Activated effector memory CD4-positive, alpha-beta T cell treated with Interleukin-2 at 50 U/mL for 16 hours (primary cell): ENCODE measurements around the gene TIMD4.

ENCODE experiments used
- DNase-seq: peaks from one replicate; pipeline ENCODE4 v3.0.0-alpha.2; 2020

The TIMD4 gene

GRCh38 chr5:156920861-156921431 lies 42.1 kb downstream of the TIMD4 start:
- no peak for DNase-seq

GRCh38 chr5:156920042-156920860 lies 42.8 kb downstream of the TIMD4 start:
- no peak for DNase-seq

GRCh38 chr5:156918311-156918845 lies 44.6 kb downstream of the TIMD4 start:
- no peak for DNase-seq

GRCh38 chr5:156914371-156914737 lies 48.7 kb downstream of the TIMD4 start:
- no peak for DNase-seq

- no peak for DNase-seq
These were observed 49.2 kb downstream of the TIMD4 start for GRCh38 chr5:156913719-156914370.

- no peak for DNase-seq
These were observed 49.7 kb downstream of the TIMD4 start for GRCh38 chr5:156913355-156913718.

- no peak for DNase-seq
These were observed 50.2 kb downstream of the TIMD4 start for GRCh38 chr5:156912869-156913268.

- no peak for DNase-seq
These were observed 53.8 kb downstream of the TIMD4 start for GRCh38 chr5:156909180-156909579.

- DNase-seq: no peak
These were observed 55.4 kb downstream of the TIMD4 start for GRCh38 chr5:156907667-156908066.

- DNase-seq: no peak
These were observed 56.2 kb downstream of the TIMD4 start for GRCh38 chr5:156906807-156907206.

- DNase-seq: no peak
These were observed 66.5 kb downstream of the TIMD4 start for GRCh38 chr5:156896546-156896945.

- DNase-seq: no peak
These were observed 69.5 kb downstream of the TIMD4 start for GRCh38 chr5:156893517-156893916.

GRCh38 chr5:156892864-156893263 lies 70.2 kb downstream of the TIMD4 start:
- DNase-seq: no peak

- DNase-seq: no peak
These were observed 70.8 kb downstream of the TIMD4 start for GRCh38 chr5:156892223-156892622.

- no peak for DNase-seq
These were observed 74.5 kb downstream of the TIMD4 start for GRCh38 chr5:156888520-156888919.

GRCh38 chr5:156883316-156883875 lies 79.6 kb downstream of the TIMD4 start:
- no peak for DNase-seq

- no peak for DNase-seq
These were observed 83.3 kb downstream of the TIMD4 start for GRCh38 chr5:156879665-156880285.

- no peak for DNase-seq
These were observed 91.8 kb downstream of the TIMD4 start for GRCh38 chr5:156871212-156871611.

- no peak for DNase-seq
These were observed 92.6 kb downstream of the TIMD4 start for GRCh38 chr5:156870498-156870839.
